Neural progenitor cell (in vitro differentiated cells): ENCODE measurements around the gene CDC37L1. TPM values are rescaled to one million over a fixed set of nuclear protein-coding genes. Genes with fewer than 3 reads are reported as not detected.

Experiments used
- DNase-seq: peaks from one replicate; pipeline ENCODE4 v3.0.0-alpha.2; 2016; ENCODE audit warnings: low spot score
- H2AFZ ChIP-seq: fragments of 200-600 bp; sonication (generic); replicated peaks from 2 replicates; pipeline ENCODE4 v1.6.1; 2016; ENCODE audit warnings: antibody characterized with exemption
- H3F3A ChIP-seq: fragments of 200-600 bp; sonication (generic); 2 replicates; pipeline ENCODE4 v1.6.1; 2016; ENCODE audit warnings: antibody characterized with exemption, low read depth
- H3K27ac ChIP-seq: fragments of 200-600 bp; sonication (generic); 2 replicates; pipeline ENCODE4 v1.5.1; 2016; ENCODE audit warnings: mild to moderate bottlenecking
- H3K27me3 ChIP-seq: fragments of 200-600 bp; sonication (generic); 2 replicates; pipeline ENCODE4 v1.6.1; 2016; ENCODE audit warnings: mild to moderate bottlenecking, moderate library complexity
- H3K36me3 ChIP-seq: fragments of 200-600 bp; sonication (generic); 2 replicates; pipeline ENCODE4 v1.5.1; 2016
- H3K4me1 ChIP-seq: fragments of 200-600 bp; sonication (generic); 2 replicates; pipeline ENCODE4 v1.6.1; 2016; ENCODE audit warnings: mixed run types
- H3K4me2 ChIP-seq: fragments of 200-600 bp; sonication (generic); 2 replicates; pipeline ENCODE4 v1.6.1; 2016
- H3K4me3 ChIP-seq: fragments of 200-600 bp; sonication (generic); 2 replicates; pipeline ENCODE4 v1.5.1; 2016
- H3K79me2 ChIP-seq: fragments of 200-600 bp; sonication (generic); 2 replicates; pipeline ENCODE4 v1.6.1; 2016; ENCODE audit warnings: low read depth
- H3K9ac ChIP-seq: fragments of 200-600 bp; sonication (generic); 2 replicates; pipeline ENCODE4 v1.6.1; 2016
- H3K9me3 ChIP-seq: fragments of 200-600 bp; sonication (generic); 2 replicates; pipeline ENCODE4 v1.5.1; 2016; ENCODE audit warnings: low read depth
- H4K20me1 ChIP-seq: fragments of 200-600 bp; sonication (generic); 2 replicates; pipeline ENCODE4 v1.6.1; 2016; ENCODE audit warnings: low read depth
- H3K27ac Mint-ChIP-seq: 3 replicates; pipeline ENCODE4 v1.8.0; 2021; ENCODE audit warnings: mixed read lengths
- H3K27me3 Mint-ChIP-seq: 2 replicates; pipeline ENCODE4 v1.8.0; 2022; ENCODE audit warnings: low read depth, mild to moderate bottlenecking, inconsistent platforms, moderate library complexity, mixed read lengths; ENCODE audit not compliant: insufficient read depth
- H3K36me3 Mint-ChIP-seq: 3 replicates; pipeline ENCODE4 v1.8.0; 2021; ENCODE audit warnings: mixed read lengths
- H3K4me1 Mint-ChIP-seq: 3 replicates; pipeline ENCODE4 v1.8.0; 2021; ENCODE audit warnings: mixed read lengths
- H3K4me3 Mint-ChIP-seq: 3 replicates; pipeline ENCODE4 v1.8.0; 2021; ENCODE audit warnings: mild to moderate bottlenecking, moderate library complexity, mixed read lengths
- H3K9me3 Mint-ChIP-seq: 3 replicates; pipeline ENCODE4 v1.8.0; 2020; ENCODE audit warnings: mixed read lengths
- EZH2 ChIP-seq: fragments of 200-600 bp; sonication (generic); IDR thresholded peaks from 2 replicates; pipeline ENCODE4 v1.6.1; 2017; ENCODE audit warnings: antibody characterized with exemption, mild to moderate bottlenecking, moderate library complexity
- EZH2phosphoT487 ChIP-seq: fragments of 200-600 bp; sonication (generic); IDR thresholded peaks from 2 replicates; pipeline ENCODE4 v1.6.1; 2017; ENCODE audit warnings: antibody characterized with exemption
- total RNA-seq: library from RNA; depleted of rRNA; stranded (reverse); fragments of >200 nt; gene quantifications from 2 replicates; pipeline ENCODE4 v1.2.3, GENCODE V29; 2015; ENCODE audit warnings: low replicate concordance
- TF ChIP-seq, protein P1 (sequence below): fragments of 200-600 bp; sonication (generic); IDR thresholded peaks from 2 replicates; pipeline ENCODE4 v1.5.1; 2017; ENCODE audit warnings: antibody characterized with exemption, mild to moderate bottlenecking

The CDC37L1 gene
- total RNA-seq, 1 donor from 2014 or later = 32.1 TPM

DNA sequence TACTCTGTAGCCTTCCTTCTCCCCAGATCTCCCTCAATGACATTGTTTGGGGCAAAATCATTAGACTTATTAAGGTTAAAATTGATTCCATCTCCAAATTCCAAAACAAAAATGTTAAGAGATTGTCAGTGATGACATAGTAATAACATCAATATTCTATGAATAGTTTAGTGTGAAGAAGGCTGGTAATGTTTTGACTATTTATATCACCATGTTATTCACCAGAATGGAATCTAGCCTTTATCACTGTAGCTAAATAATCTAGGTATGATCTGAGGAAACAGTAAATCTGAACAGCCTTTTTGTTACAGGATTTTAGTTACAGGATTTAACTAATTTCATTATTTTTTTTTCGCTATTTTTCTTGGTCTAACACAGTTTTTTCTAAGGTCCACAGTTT, 18.2 kb upstream of the CDC37L1 start:
- Histone ChIP-seq H4K20me1 (no peaks in the 10 kb centered on the region), H3K36me3 (no peaks in the 10 kb centered on the region), H3K27me3 (peaks cover 7% of the 10 kb centered on the region), H3K79me2 (no peaks in the 10 kb centered on the region), H2AFZ (no peak overlapping the region), H3K27ac (no peak overlapping the region), H3K9me3 (no peaks in the 10 kb centered on the region), H3F3A (peaks cover 16% of the 10 kb centered on the region), H3K9ac (no peak overlapping the region), H3K4me2 (no peak overlapping the region), H3K4me3 (no peak overlapping the region), H3K4me1 (peaks cover 7% of the 10 kb centered on the region)
- H3K36me3 Mint-ChIP-seq = no peaks in the 10 kb centered on the region
- H3K4me3 Mint-ChIP-seq = peak overlapping the region; percentile 89
- no peak overlapping the region for H3K27ac Mint-ChIP-seq
- no peaks in the 10 kb centered on the region for H3K27me3 Mint-ChIP-seq
- no peaks in the 10 kb centered on the region for H3K9me3 Mint-ChIP-seq
- TF ChIP-seq EZH2 (no peak), EZH2phosphoT487 (no peak)
- TF ChIP-seq, protein P1, sequence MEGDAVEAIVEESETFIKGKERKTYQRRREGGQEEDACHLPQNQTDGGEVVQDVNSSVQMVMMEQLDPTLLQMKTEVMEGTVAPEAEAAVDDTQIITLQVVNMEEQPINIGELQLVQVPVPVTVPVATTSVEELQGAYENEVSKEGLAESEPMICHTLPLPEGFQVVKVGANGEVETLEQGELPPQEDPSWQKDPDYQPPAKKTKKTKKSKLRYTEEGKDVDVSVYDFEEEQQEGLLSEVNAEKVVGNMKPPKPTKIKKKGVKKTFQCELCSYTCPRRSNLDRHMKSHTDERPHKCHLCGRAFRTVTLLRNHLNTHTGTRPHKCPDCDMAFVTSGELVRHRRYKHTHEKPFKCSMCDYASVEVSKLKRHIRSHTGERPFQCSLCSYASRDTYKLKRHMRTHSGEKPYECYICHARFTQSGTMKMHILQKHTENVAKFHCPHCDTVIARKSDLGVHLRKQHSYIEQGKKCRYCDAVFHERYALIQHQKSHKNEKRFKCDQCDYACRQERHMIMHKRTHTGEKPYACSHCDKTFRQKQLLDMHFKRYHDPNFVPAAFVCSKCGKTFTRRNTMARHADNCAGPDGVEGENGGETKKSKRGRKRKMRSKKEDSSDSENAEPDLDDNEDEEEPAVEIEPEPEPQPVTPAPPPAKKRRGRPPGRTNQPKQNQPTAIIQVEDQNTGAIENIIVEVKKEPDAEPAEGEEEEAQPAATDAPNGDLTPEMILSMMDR = no peak
- H3K4me1 Mint-ChIP-seq = peaks cover 32% of the 10 kb centered on the region
- no peak for DNase-seq

GRCh38 chr9:4661611-4662010, 17.8 kb upstream of the CDC37L1 start:
- H3K27me3 Mint-ChIP-seq = no peaks in the 10 kb centered on the region
- peak overlapping the region; percentile 89 for H3K4me3 Mint-ChIP-seq
- Histone ChIP-seq H3K9me3 (no peaks in the 10 kb centered on the region), H3K36me3 (no peaks in the 10 kb centered on the region), H3K4me2 (peak overlapping the region; percentile 93), H3K27me3 (peaks cover 11% of the 10 kb centered on the region), H3K79me2 (no peaks in the 10 kb centered on the region), H3K9ac (no peak overlapping the region), H3F3A (peaks cover 16% of the 10 kb centered on the region), H3K4me1 (peaks cover 7% of the 10 kb centered on the region), H4K20me1 (no peaks in the 10 kb centered on the region), H3K27ac (no peak overlapping the region), H3K4me3 (peak overlapping the region; percentile 69), H2AFZ (peak overlapping the region; percentile 81)
- DNase-seq = no peak
- H3K27ac Mint-ChIP-seq = no peak overlapping the region
- TF ChIP-seq EZH2 = no peak
- TF ChIP-seq, protein P1 = no peak
- TF ChIP-seq EZH2phosphoT487 = no peak
- H3K4me1 Mint-ChIP-seq = peaks cover 35% of the 10 kb centered on the region
- H3K36me3 Mint-ChIP-seq = no peaks in the 10 kb centered on the region
- no peaks in the 10 kb centered on the region for H3K9me3 Mint-ChIP-seq

- peaks cover 35% of the 10 kb centered on the region for H3K4me1 Mint-ChIP-seq
- H3F3A ChIP-seq = peaks cover 16% of the 10 kb centered on the region
- no peak within 1 kb of the TSS for H3K27ac ChIP-seq
- peaks cover 7% of the 10 kb centered on the region for H3K4me1 ChIP-seq
- no peaks in the 10 kb centered on the region for H3K9me3 Mint-ChIP-seq
- H3K36me3 ChIP-seq = no peaks in the 10 kb centered on the region
- no peak within 1 kb of the TSS for H3K9ac ChIP-seq
- peak within 1 kb of the TSS; percentile 69 for H3K4me3 ChIP-seq
- H3K27me3 ChIP-seq = peaks cover 19% of the 10 kb centered on the region
- no peaks in the 10 kb centered on the region for H3K9me3 ChIP-seq
- TF ChIP-seq, protein P1 = peak; percentile 59
- no peak for TF ChIP-seq EZH2phosphoT487
- peak; percentile 47 for TF ChIP-seq EZH2
- H3K27ac Mint-ChIP-seq = peak within 1 kb of the TSS; percentile 76
- H3K4me3 Mint-ChIP-seq = peak within 1 kb of the TSS; percentile 89
- H3K27me3 Mint-ChIP-seq = no peaks in the 10 kb centered on the region
- no peaks in the 10 kb centered on the region for H3K79me2 ChIP-seq
- no peaks in the 10 kb centered on the region for H4K20me1 ChIP-seq
- no peaks in the 10 kb centered on the region for H3K36me3 Mint-ChIP-seq
- H3K4me2 ChIP-seq = peak within 1 kb of the TSS; percentile 93
- peak; percentile 91 for DNase-seq
- H2AFZ ChIP-seq = peak within 1 kb of the TSS; percentile 81
Observed at GRCh38 chr9:4662108-4662988, 17.0 kb upstream of the CDC37L1 start, which contains the start of gene PLPP6. Gene PLPP6 (plus strand): TSS chr9:4662294. CDS start chr9:4662376, 82 bp downstream.
